Type B pancreatic cell (in vitro differentiated cells): Measurements from ENCODE around the gene SESN2. TPM values are rescaled to one million over a fixed set of nuclear protein-coding genes. Genes with fewer than 3 reads are reported as not detected.

Experiments
- DNase-seq: peaks from one replicate; pipeline ENCODE4 v3.0.0; 2021; ENCODE audit warnings: mixed read lengths; ENCODE audit not compliant: unreplicated experiment; ENCODE audit errors: extremely low spot score
- H3K27ac Mint-ChIP-seq: 2 replicates; pipeline ENCODE4 v1.8.0; 2021; ENCODE audit warnings: mild to moderate bottlenecking, mixed read lengths
- H3K27me3 Mint-ChIP-seq: 2 replicates; pipeline ENCODE4 v1.8.0; 2021; ENCODE audit warnings: mixed read lengths
- H3K36me3 Mint-ChIP-seq: 2 replicates; pipeline ENCODE4 v1.8.0; 2021; ENCODE audit warnings: mixed read lengths
- H3K4me1 Mint-ChIP-seq: one replicate; pipeline ENCODE4 v1.8.0; 2021; ENCODE audit warnings: mixed read lengths; ENCODE audit not compliant: unreplicated experiment
- H3K4me3 Mint-ChIP-seq: 2 replicates; pipeline ENCODE4 v1.8.0; 2021; ENCODE audit warnings: mild to moderate bottlenecking, mixed read lengths
- H3K9me3 Mint-ChIP-seq: 2 replicates; pipeline ENCODE4 v1.8.0; 2021; ENCODE audit warnings: mixed read lengths
- total RNA-seq: library from RNA; stranded (reverse); gene quantifications from 2 replicates; pipeline ENCODE4 v1.2.1, GENCODE V29; 2021; ENCODE audit warnings: low replicate concordance
- TF ChIP-seq, protein P1 (sequence below): fragments of 200-600 bp; sonication (generic); conservative IDR thresholded peaks from 2 replicates; pipeline ENCODE4 v1.5.0; 2021; ENCODE audit warnings: antibody characterized with exemption, mild to moderate bottlenecking

Gene SESN2
- total RNA-seq, 1 donor from 2014 or later = 21.5 TPM

DNA sequence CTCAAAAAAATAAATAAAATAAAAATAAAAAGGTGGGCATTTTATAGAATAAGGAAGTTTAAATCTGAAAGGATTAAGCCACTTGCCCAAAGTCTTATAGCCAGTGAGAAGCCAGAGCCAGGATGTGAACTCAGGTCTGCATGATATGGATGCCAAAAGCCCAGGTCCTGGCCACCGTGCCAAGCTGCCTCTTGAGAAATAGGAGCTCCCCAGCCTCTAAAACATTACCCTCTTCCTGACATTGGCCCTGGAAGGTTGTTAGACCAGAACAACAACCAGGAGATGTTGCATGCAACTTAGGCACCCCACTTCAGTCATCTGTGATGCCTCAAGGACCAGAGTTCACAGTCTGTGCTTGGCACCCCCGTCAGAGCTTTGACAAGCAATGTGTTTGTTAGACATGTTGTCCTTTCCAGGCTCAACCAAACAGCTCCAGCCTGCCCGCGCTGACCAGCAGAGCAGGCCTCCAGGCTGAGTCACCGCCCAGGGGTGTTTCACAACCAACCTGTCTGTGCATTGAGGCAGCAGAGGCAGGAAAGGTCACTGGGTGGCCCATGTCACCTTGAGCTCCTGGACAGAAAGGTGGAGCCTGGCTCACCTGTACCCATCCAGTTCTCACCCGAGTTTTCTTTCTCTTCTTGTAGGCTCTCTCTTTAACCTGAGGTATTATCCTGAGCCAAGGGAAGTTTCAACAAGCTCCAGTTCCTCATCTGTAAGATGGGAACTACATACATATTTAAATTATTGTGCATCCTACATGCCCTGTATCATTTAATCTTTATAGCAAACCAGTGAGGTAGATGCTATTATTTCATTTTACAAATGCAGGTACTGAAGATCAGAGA, 54.6 kb downstream of the SESN2 start:
- H3K9me3 Mint-ChIP-seq = no peaks in the 10 kb centered on the region
- DNase-seq = no peak
- H3K36me3 Mint-ChIP-seq = no peaks in the 10 kb centered on the region
- H3K4me3 Mint-ChIP-seq = no peak overlapping the region
- H3K27me3 Mint-ChIP-seq = no peaks in the 10 kb centered on the region
- TF ChIP-seq, protein P1, sequence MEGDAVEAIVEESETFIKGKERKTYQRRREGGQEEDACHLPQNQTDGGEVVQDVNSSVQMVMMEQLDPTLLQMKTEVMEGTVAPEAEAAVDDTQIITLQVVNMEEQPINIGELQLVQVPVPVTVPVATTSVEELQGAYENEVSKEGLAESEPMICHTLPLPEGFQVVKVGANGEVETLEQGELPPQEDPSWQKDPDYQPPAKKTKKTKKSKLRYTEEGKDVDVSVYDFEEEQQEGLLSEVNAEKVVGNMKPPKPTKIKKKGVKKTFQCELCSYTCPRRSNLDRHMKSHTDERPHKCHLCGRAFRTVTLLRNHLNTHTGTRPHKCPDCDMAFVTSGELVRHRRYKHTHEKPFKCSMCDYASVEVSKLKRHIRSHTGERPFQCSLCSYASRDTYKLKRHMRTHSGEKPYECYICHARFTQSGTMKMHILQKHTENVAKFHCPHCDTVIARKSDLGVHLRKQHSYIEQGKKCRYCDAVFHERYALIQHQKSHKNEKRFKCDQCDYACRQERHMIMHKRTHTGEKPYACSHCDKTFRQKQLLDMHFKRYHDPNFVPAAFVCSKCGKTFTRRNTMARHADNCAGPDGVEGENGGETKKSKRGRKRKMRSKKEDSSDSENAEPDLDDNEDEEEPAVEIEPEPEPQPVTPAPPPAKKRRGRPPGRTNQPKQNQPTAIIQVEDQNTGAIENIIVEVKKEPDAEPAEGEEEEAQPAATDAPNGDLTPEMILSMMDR = no peak
- H3K27ac Mint-ChIP-seq = peak overlapping the region; percentile 84
- H3K4me1 Mint-ChIP-seq = no peaks in the 10 kb centered on the region

DNA sequence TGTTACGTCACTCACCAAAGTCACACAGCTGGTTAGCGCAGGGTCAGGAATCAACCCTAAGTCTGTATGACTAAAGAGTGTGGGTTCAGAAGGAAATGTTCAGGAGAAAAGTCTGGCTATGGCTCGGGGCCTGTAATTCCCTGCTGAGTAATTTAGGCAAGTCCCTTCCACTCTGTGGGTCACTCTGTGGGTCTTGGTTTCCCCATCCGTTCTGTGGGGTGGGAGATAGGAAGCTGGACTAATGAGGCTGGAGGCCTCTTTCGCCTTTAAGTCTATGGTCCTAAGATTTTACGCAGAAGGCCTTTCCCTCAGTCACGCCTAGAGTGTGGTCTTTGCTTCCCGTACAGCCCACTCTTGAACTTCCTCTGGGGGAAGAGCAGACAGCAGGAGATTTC, 55.2 kb downstream of the SESN2 start:
- H3K9me3 Mint-ChIP-seq = no peaks in the 10 kb centered on the region

DNA sequence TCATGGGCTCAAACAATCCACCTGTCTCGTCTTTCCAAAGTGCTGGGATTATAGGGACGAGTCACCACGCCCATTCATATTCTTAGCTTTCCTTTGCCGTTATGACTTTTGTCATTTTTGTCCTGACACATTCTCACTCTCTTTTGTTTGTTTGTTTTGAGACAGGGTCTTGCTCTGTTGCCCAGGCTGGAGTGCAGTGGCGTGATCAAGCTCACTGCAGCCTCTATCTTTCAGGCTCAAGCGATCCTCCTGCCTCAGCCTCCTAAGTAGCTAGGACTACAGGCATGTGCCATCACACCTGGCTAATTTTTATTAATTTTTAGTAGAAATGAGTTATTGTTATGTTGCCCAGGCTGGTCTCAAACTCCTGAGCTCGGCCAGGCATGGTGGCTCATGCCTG, 57.7 kb downstream of the SESN2 start:
- Mint-ChIP-seq H3K27me3 (no peaks in the 10 kb centered on the region), H3K9me3 (no peaks in the 10 kb centered on the region), H3K27ac (no peak overlapping the region), H3K36me3 (no peaks in the 10 kb centered on the region), H3K4me3 (no peak overlapping the region), H3K4me1 (no peaks in the 10 kb centered on the region)
- no peak for DNase-seq
- TF ChIP-seq, protein P1 = no peak

More for the DNA sequence above, 55.2 kb downstream of the SESN2 start:
- TF ChIP-seq, protein P1 = no peak
- H3K36me3 Mint-ChIP-seq = no peaks in the 10 kb centered on the region
- no peak for DNase-seq
- no peaks in the 10 kb centered on the region for H3K27me3 Mint-ChIP-seq
- H3K4me3 Mint-ChIP-seq = no peak overlapping the region
- H3K4me1 Mint-ChIP-seq = no peaks in the 10 kb centered on the region
- H3K27ac Mint-ChIP-seq = peak overlapping the region; percentile 84

DNA sequence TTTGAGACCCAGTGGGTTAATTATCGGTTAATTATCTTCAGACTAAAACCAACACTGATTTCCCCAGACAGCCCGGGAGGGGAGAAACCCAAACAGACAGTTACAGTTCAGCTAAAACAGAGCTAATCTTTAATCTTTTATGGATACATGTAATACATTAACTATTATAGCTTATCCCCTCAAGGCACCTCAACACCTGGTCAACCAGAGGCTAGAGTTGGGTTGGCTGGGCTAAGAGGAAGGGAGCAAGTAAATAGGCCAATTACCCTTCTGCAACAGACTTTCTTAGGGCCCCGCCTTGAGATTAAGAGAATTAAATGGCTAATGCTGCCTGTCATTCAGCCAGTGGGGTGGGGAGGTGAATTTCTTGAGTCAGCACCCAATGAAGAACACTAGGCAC, 62.9 kb downstream of the SESN2 start:
- TF ChIP-seq, protein P1 = no peak
- Mint-ChIP-seq H3K4me3 (no peak overlapping the region), H3K4me1 (no peaks in the 10 kb centered on the region), H3K9me3 (no peaks in the 10 kb centered on the region), H3K27me3 (no peaks in the 10 kb centered on the region), H3K36me3 (no peaks in the 10 kb centered on the region), H3K27ac (no peak overlapping the region)
- no peak for DNase-seq

DNA sequence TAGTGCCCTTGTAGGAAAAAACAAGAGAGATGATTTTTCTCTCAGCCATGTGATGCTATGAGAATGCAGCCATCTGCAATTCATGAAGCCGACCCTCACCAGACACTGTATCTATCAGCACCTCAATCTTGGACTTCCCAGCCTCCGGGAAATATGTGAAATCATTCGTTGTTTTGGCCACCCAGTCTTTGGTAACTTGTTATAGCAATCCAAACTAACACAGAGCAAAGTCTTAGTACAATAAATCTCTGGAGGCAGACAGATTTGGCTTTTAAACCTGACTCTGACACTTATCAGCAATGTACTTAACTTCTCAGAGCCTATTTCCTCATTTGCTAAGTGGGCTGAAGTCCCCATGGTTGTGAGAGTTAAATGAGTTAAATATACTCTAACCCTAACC, 64.4 kb downstream of the SESN2 start:
- Mint-ChIP-seq H3K27me3 (no peaks in the 10 kb centered on the region), H3K4me1 (peaks cover 3% of the 10 kb centered on the region), H3K4me3 (no peak overlapping the region), H3K27ac (no peak overlapping the region), H3K9me3 (peaks cover 3% of the 10 kb centered on the region), H3K36me3 (no peaks in the 10 kb centered on the region)
- TF ChIP-seq, protein P1 = no peak
- DNase-seq = no peak
